Esophagus muscularis mucosa (tissue), 4 donors: ENCODE measurements around the gene SLC35B1. TPM values are rescaled to one million over a fixed set of nuclear protein-coding genes. Genes with fewer than 3 reads are reported as not detected.

Experiments
- DNase-seq: peaks from one replicate; pipeline ENCODE4 v3.0.0-alpha.2; 2017; ENCODE audit errors: extremely low spot score
- H3K27ac ChIP-seq, 4 donors: fragments of 200-600 bp; sonication (generic); replicated peaks in 1 of 4; 1 replicate in 3 of 4; 2 replicates in 1 of 4; pipeline ENCODE4 v1.5.1; 2016 to 2019; ENCODE audit warnings: mild to moderate bottlenecking in 1 of 4
- H3K27me3 ChIP-seq, 4 donors: fragments of 200-600 bp; sonication (generic); one replicate each; pipeline versions ENCODE4 v1.5.1 to v1.6.0; 2016 to 2019
- H3K36me3 ChIP-seq, 4 donors: fragments of 200-600 bp; sonication (generic); one replicate each; pipeline ENCODE4 v1.5.1; 2016 to 2019
- H3K4me1 ChIP-seq, 4 donors: fragments of 200-600 bp; sonication (generic); one replicate each; pipeline ENCODE4 v1.5.1; 2016 to 2019
- H3K4me3 ChIP-seq, 4 donors: fragments of 200-600 bp; sonication (generic); 1 replicate in 2 of 4; 2 replicates in 2 of 4; pipeline ENCODE4 v1.5.1; 2016 to 2019; ENCODE audit warnings: mild to moderate bottlenecking in 4 of 4, moderate library complexity in 1 of 4
- H3K9me3 ChIP-seq, 4 donors: fragments of 200-600 bp; sonication (generic); 1 replicate in 3 of 4; 2 replicates in 1 of 4; pipeline ENCODE4 v1.5.1; 2016 to 2019
- CTCF ChIP-seq, 3 experiments: fragments of 200-600 bp in 2 of 3; fragments of 450-650 bp in 1 of 3; sonication (generic) in 2 of 3; IDR thresholded peaks; one replicate each; pipeline ENCODE4 v1.5.1; 2017 to 2019; ENCODE audit warnings: antibody characterized with exemption in 3 of 3, mild to moderate bottlenecking in 2 of 3, moderate library complexity in 1 of 3
- EP300 ChIP-seq: sonication (generic); formaldehyde crosslinking; IDR thresholded peaks from one replicate; pipeline ENCODE4 v1.6.1; 2017; ENCODE audit warnings: antibody characterized with exemption
- POLR2A ChIP-seq: fragments of 450-650 bp; IDR thresholded peaks from one replicate; pipeline ENCODE4 v1.6.1; 2017; ENCODE audit warnings: antibody characterized with exemption, moderate library complexity, mild to moderate bottlenecking, low read depth
- POLR2AphosphoS5 ChIP-seq, 2 donors: sonication (generic); formaldehyde crosslinking; IDR thresholded peaks; one replicate each; pipeline ENCODE4 v1.6.1; 2017; ENCODE audit warnings: antibody characterized with exemption in 2 of 2
- WGBS: methylation state at CpG from one replicate; pipeline ENCODE4 v1.1.5; 2018; 5-methylcytosine and 5-hydroxymethylcytosine counted together
- intact Hi-C: fragments of 100-400 bp; cut with DNase I; formaldehyde crosslinking; loops from one replicate; pipeline ENCODE4 v1.15.1; 2023
- total RNA-seq, 4 donors: library from RNA; depleted of rRNA; stranded (reverse); fragments of >200 nt; gene quantifications; one replicate each; pipeline versions ENCODE4 v1.1.0 to v1.2.1, GENCODE V29; 2016

The SLC35B1 gene
- total RNA-seq, 4 donors from 2014 or later: 17.0 to 25.3 (median 18.4) TPM

- intact Hi-C loops: no loop called here
- Histone ChIP-seq H3K27me3 (no peaks in the 10 kb centered on the region), H3K36me3 (peaks cover 17 to 98% (median 83%) of the 10 kb centered on the region in 4 donors), H3K4me3 (no peak overlapping the region), H3K27ac (peak overlapping the region; percentile 49 to 72 (median 60)), H3K9me3 (no peaks in the 10 kb centered on the region), H3K4me1 (peaks cover 11 to 40% (median 30%) of the 10 kb centered on the region in 4 donors)
- TF ChIP-seq POLR2AphosphoS5 (IDR thresholded peaks at IDR 0.05) (no peak), EP300 (no peak), POLR2A (no peak), CTCF (IDR thresholded peaks at IDR 0.05) (no peak)
- no peak for DNase-seq
- WGBS: 74% methylated on average over 4 of the region's 4 CpGs
These were observed 7.5 kb upstream of the SLC35B1 start for GRCh38 chr17:49715216-49715615.

DNA sequence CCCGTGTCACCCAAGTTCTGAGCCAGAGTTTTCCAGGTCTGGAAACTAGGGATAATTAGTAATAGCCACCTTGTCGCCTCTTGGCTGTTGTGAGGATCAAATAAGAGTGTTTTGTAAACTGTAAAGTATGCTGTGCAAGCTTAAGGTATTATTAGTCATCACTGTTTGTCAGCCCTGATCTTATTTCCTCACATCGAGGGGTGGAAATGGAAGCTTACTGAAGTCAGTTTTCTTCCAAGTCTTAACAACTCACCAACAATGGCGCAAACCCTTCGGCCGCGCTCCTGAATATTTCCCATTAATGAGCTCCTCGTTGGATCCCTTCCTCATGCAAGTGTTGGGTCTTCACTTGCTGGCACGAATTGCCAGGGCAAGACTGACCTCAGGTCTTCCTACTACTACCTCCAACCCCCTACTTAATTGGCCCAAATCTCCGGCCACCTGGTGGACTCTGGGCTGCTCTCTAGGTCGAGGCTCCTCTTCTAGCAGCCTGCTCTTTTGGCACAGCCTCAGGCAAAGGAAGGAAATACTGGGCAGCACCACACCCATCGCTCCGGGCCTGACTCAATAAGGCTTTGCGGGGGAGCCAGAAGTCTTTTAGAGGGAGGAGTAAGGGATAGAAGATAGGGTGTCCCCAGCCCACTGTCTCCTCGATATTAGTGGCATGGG, 885 bp upstream of the SLC35B1 start:
- no peak for DNase-seq
- Histone ChIP-seq H3K27ac (peak overlapping the region; percentile 87 to 93 (median 91)), H3K9me3 (no peaks in the 10 kb centered on the region), H3K4me1 (peaks cover 29 to 31% (median 30%) of the 10 kb centered on the region in 4 donors), H3K27me3 (no peaks in the 10 kb centered on the region), H3K4me3 (peak overlapping the region; percentile 81 to 86 (median 84)), H3K36me3 (peaks cover 20 to 62% (median 54%) of the 10 kb centered on the region in 4 donors)
- 48% methylated on average over 15 of the region's 15 CpGs for WGBS
- intact Hi-C loops: loop anchor here (1.0 to 10.0 kb wide), 2 partner anchors 143 to 294 kb away; partner anchors contain the start of gene PHB1
- peak in 1 of 2 donors; percentile 41 for TF ChIP-seq POLR2AphosphoS5 (IDR thresholded peaks at IDR 0.05)
- TF ChIP-seq EP300: no peak

- peaks cover 30 to 31% (median 31%) of the 10 kb centered on the region in 4 donors for H3K4me1 ChIP-seq
- no peaks in the 10 kb centered on the region for H3K27me3 ChIP-seq
- intact Hi-C loops: loop anchor here (2.0 to 10.0 kb wide), 2 partner anchors 72 to 292 kb away; partner anchors contain the start of gene PHB1
- H3K9me3 ChIP-seq: no peaks in the 10 kb centered on the region
- no peak for DNase-seq
- 3% methylated on average over 12 of the region's 12 CpGs for WGBS
- peak overlapping the region; percentile 81 to 86 (median 84) for H3K4me3 ChIP-seq
- TF ChIP-seq CTCF (IDR thresholded peaks at IDR 0.05): peak in 1 of 3 experiments; percentile 5
- no peak for TF ChIP-seq POLR2AphosphoS5 (IDR thresholded peaks at IDR 0.05)
- TF ChIP-seq EP300: no peak
- TF ChIP-seq POLR2A: no peak
- peaks cover 32 to 67% (median 55%) of the 10 kb centered on the region in 4 donors for H3K36me3 ChIP-seq
- H3K27ac ChIP-seq: peak overlapping the region; percentile 87 to 93 (median 91)
These were observed 537 bp downstream of the SLC35B1 start for GRCh38 chr17:49707246-49707607.

- TF ChIP-seq CTCF (IDR thresholded peaks at IDR 0.05) (no peak), POLR2AphosphoS5 (IDR thresholded peaks at IDR 0.05) (no peak), EP300 (no peak), POLR2A (no peak)
These were observed 2.5 kb downstream of the SLC35B1 start for GRCh38 chr17:49705254-49705653.

DNA sequence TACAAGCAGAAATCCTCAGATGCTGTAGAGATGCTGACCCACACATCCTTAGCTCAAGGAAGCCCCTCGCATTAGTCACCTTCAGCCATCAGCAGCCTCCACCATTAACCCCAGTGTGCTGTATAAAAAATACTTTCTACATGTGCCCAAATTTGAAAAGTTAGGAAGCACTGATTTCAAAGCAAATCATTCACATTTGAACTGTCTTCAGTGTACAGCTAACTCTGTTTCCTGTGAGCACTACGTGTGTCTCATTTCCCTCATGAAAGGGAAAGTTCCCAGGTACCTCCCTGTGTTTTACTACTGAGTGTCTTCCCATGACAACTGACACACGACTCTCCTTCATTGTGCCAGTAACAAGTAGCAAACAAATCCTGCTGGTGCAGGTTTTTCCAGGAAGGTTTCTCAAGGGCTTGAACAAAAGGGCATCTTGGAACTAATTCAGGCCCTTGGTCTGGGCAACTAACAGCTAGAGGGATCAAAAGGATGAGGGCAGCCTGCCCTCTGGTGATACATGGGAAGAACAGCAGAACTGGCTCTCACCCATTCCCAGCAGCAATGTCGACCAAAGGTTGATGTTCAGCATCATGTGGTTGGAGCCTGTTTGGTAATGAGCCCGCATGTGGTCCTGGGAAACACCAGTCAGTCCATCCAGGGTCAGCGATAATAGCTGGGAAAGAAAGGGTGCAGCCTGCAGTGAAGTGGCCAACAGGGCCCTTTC, 4.0 kb downstream of the SLC35B1 start:
- Histone ChIP-seq H3K4me3 (no peak overlapping the region), H3K4me1 (peaks cover 22 to 26% (median 25%) of the 10 kb centered on the region in 4 donors), H3K36me3 (peaks cover 55 to 74% (median 65%) of the 10 kb centered on the region in 4 donors), H3K27ac (peak overlapping the region in 1 of 4 donors; percentile 25), H3K9me3 (no peaks in the 10 kb centered on the region), H3K27me3 (no peaks in the 10 kb centered on the region)
- intact Hi-C loops: loop anchor here (10.0 kb wide), 1 partner anchor 289 kb away; the partner anchor contains the start of gene PHB1
- 47% methylated on average over 4 of the region's 6 CpGs for WGBS
- TF ChIP-seq POLR2A (no peak), CTCF (IDR thresholded peaks at IDR 0.05) (peak; percentile 40 to 56 (median 54))
- DNase-seq: no peak

More at GRCh38 chr17:49705254-49705653, 2.5 kb downstream of the SLC35B1 start:
- intact Hi-C loops: loop anchor here (10.0 kb wide), 1 partner anchor 290 kb away; the partner anchor contains the start of gene PHB1
- Histone ChIP-seq H3K36me3 (peaks cover 51 to 70% (median 57%) of the 10 kb centered on the region in 4 donors), H3K27ac (no peak overlapping the region), H3K9me3 (no peaks in the 10 kb centered on the region), H3K4me1 (peaks cover 30 to 31% (median 31%) of the 10 kb centered on the region in 4 donors), H3K4me3 (no peak overlapping the region), H3K27me3 (no peaks in the 10 kb centered on the region)
- no peak for DNase-seq
